DMS79 (cell line): ENCODE data around the gene PEMT.
A peak's percentile ranks its signal among the peaks of the same experiment; 100 is the strongest.

Experiments
- DNase-seq: peaks from one replicate; lab custom pipeline; 2025; lab: John Stamatoyannopoulos, UW

The PEMT gene

DNA sequence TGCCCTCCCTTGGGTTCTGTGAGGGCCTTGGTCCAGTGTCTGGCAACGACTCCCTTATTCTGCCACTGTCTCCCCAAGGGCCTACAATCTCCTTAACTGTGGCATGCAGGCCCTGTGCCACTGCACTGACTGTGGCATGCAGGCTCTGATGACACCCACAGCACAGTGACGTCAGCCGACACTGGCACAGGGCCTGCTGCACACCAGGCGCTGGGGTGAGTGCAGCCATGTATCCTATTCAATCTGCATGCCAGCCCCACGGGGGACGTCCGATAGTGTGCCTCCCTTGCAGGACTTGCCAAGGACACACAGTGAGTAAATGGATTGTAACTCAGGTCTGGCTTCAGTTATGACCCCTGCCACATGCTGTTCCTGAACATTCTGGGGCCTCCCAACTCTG lies 55.6 kb downstream of the PEMT start:
- no peak for DNase-seq

- DNase-seq: no peak
Observed at GRCh38 chr17:17533901-17534441, 57.5 kb downstream of the PEMT start.

DNA sequence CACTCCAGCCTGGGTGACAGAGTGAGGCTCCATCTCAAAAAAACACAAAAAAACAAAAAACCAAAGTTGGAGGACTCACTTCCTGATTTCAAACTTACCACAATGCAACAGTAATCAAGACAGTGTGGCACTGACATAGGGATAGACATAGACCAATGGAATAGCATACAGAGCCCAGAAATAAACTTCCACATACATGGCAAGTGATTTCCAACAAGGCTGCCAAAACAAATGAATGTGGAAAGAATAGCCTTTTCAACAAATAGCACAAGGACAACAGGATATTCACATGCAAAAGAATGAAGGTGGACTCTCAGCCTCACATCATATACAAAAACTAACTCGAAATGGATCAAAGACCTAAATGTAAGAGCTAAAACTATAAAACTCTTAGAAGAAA lies 58.5 kb downstream of the PEMT start:
- DNase-seq: no peak

DNA sequence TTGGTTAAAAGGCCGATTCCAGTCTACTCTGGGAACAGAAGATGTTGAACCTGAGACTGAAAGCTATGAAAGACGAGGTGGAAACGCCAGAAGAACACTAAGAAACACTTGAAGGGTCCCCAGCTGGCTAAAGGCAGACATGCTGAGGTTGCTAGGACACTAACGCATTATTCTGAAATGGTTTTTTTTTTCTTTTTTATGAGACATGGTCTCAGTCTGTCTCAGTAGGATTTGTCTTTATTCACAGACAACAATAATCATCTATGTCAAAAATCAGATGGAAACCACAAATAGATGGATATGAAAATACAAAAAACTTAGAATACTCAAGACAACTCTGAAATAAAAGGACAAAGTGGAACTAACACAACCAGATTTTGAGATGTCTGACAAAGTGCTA lies 60.4 kb downstream of the PEMT start:
- DNase-seq: peak; percentile 46

- no peak for DNase-seq
Observed at GRCh38 chr17:17528696-17529652, 62.5 kb downstream of the PEMT start.

GRCh38 chr17:17527956-17528500 lies 63.5 kb downstream of the PEMT start:
- no peak for DNase-seq

- DNase-seq: no peak
Observed at GRCh38 chr17:17527534-17527933, 64.0 kb downstream of the PEMT start.

GRCh38 chr17:17526369-17526768 lies 65.1 kb downstream of the PEMT start:
- DNase-seq: no peak

- DNase-seq: no peak
Observed at GRCh38 chr17:17525956-17526355, 65.6 kb downstream of the PEMT start.

- no peak for DNase-seq
Observed at GRCh38 chr17:17525311-17525710, 66.2 kb downstream of the PEMT start.

DNA sequence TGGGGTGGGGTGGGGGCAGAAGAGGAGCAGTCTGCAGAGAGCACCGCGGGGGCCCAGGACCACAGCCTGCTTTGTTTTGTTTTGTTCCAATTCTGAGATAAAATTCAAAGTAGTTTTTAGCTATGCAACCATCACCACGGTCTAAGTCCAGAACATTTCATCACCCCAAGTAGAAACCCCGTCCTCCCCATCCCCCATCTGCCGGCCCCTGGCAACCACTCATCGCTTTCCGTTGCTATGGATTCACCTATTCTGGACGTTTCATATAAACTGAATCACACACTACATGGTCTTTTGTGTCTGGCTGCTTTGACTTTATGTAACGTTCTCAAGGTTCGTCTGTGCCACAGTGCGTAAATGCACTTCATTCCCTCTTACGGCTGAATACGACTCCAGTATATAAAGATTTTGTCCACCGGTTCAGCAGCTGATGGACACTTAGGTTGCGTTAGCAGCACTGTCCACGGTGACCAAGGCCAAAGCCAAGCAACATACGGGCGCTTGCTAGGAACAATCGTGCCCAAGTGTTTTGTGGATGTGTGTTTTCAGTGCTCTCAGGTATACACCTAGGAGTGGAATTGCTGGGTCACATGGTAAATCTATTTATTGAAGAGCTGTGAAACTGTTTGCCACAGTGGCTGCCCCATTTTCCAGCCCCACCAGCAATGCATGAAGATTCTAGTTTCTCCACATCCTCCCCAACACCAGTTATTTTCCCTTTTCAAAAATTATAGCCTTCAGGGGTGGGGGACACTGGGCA lies 67.6 kb downstream of the PEMT start:
- no peak for DNase-seq

GRCh38 chr17:17523001-17523730 lies 68.3 kb downstream of the PEMT start:
- peak; percentile 59 for DNase-seq

GRCh38 chr17:17520599-17521232 lies 70.8 kb downstream of the PEMT start:
- DNase-seq: no peak

DNA sequence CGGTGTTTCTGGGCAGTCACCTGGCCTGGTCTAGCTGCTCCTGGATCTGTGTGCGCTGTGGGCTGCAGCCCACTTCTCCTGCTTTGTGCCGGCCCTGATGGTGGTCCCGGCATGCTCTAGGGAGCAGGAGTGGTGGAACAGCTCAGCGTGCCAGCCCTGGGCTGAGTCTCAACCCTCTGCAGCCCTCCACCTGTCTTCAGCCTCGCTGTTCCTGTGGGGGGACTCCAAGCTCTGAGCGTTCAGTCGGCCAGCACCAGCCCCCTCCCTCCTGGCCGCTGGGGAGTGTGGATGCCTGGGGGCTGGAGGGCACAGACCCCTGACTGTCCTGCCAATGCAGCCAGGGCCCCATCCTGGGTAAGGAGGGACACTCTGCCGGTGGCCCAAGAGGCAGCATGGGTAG lies 71.6 kb downstream of the PEMT start:
- DNase-seq: no peak

DNA sequence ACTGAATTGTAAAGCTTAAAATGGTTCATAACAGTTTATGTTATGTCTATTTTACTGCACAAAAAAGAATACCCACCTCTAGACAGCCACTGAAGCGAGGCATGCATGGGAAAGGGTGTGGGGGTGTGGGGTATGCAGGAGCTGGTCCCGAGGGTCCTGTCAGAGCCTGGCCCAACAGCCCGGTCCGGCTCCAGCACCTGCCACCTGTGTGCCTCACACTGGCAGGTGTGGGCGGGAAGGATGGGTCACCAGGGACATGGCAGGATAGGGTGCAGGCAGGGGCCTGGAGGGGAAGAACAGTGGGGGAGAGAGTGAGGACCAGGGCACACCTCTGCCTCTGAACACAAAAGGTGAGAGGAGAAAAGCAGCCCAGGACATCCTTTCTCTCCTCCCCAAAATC lies 72.6 kb downstream of the PEMT start:
- DNase-seq: no peak

DNA sequence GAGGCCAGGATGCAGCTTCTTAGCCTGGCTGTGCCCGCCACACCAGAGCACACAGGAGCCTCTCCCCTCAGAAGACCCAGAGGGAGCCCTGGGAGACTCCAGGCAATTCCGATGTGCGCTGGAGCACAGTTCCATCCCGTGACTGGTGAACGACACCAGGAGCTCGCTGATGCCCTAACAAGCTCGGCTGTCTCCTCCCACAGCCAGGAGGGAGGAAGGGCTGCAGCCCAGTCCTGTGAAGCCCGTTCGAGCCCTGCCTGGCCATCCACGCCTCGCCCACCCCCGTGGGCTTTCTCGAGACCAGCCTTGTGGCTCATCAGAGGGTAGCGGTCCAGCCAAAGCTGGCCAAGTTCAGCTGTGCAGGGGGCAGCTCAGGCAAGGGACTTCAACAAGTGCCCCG lies 73.5 kb downstream of the PEMT start:
- DNase-seq: no peak

DNA sequence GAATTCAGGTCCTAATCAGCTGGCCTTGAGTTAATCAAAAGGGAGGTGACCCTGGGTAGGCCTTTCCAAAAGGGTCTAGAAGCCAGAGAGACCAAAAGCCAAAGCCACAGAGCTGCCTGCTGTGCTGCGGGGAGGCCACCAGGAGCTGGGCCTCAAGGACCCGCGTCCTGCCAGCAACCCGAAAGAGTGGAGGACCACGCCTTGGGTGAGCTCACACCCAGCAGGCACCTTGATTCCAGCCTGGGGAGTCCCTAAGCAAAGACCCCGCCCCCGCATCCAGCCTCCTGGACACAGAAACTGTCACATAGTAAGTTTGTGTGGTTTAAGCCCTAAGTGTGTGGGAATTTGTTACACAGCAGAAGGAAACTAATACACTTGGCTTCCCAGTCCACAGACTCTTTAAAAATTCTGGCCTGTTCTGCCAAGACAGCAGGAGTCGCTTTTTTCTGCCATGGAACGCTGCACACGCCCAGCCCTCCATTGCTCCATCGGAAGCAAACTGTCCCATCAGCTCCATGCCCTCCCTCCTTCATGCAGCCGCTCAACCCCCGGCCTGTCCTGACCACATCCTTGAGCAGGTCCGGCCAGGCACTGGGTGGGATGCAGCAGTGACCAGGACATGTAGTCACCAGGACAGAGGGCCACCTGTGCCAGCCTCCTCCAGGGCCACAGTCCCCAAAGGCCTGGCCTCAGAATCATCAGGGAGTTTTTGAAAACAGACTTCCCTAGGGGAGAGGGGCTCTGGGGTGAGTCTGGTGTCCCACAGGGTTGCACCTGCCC lies 74.4 kb downstream of the PEMT start:
- DNase-seq: no peak

DNA sequence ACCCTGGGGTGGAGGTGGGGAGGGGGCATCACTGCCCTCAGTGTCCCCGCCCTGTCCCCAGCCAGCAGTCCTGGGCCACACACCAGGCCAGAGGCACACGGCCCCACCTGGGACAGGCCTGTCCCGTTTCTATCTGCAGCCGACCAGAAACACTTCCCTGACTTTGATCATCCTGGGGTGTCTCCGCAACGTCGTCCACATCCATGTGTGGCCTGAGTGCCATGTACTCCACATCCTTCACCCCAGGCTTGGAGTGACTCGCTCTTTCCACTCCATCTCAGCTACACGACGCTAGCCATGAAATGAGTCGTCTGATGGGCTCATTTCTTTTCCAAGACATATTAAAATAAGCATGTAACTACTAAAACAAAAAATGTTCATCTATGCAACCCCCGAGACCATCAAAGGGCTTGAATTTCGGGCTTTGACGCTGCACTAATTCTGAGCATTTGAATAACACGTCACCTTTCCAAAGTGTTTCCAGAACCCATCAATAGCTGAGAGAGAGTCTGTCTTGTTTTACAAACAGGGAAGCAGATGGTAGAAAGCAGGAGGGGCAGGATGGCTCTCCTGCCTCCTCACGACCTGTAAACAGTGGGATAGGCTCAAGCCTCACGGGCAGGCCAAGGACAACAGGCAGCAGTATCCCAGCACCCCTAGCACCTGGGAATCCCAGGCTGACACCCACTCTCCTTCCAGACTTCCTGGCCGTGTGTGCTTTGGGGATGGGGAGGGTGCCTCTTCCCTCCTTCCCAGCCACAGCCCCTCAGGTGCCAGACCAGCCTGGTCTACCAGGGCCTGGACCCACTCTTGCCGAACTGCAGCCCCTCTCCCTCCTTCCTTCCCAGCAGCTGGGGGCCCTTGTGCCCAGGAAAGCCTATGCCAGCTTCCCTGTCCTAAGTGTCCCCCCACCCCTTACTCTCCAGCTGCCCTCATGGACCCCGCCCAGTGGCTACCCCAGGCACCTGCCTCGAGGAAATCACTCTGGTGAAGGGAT lies 75.3 kb downstream of the PEMT start:
- no peak for DNase-seq
